ENCODE results near the gene BABAM2. TPM values are rescaled to one million over a fixed set of nuclear protein-coding genes. Genes with fewer than 3 reads are reported as not detected.

BABAM2 gene
- total RNA-seq, 4 donors from 2014 or later: 33.2 to 70.3 (median 38.6) TPM

GRCh38 chr2:28161466-28161865, 270.9 kb downstream of the BABAM2 start:
- Histone ChIP-seq H3K27ac (no peak overlapping the region), H3K4me3 (replicated peaks in 1 of 3) (no peak overlapping the region), H3K27me3 (no peaks in the 10 kb centered on the region), H3K9me3 (no peaks in the 10 kb centered on the region), H3K36me3 (no peaks in the 10 kb centered on the region), H3K4me1 (peaks cover 15% of the 10 kb centered on the region in 2 donors)
- WGBS, 2 donors: 94 to 98% methylated on average over 2 of the region's 2 CpGs
- DNase-seq: no peak
- TF ChIP-seq POLR2A (IDR thresholded peaks at IDR 0.05): no peak
- TF ChIP-seq CTCF (IDR thresholded peaks at IDR 0.05): no peak
- intact Hi-C loops (cut with DNase I): no loop called here

- Histone ChIP-seq H3K36me3 (no peaks in the 10 kb centered on the region), H3K4me1 (peaks cover 15% of the 10 kb centered on the region in 2 donors), H3K4me3 (replicated peaks in 1 of 3) (no peak overlapping the region), H3K9me3 (no peaks in the 10 kb centered on the region), H3K27me3 (no peaks in the 10 kb centered on the region), H3K27ac (no peak overlapping the region)
- TF ChIP-seq CTCF (IDR thresholded peaks at IDR 0.05) (no peak), POLR2A (IDR thresholded peaks at IDR 0.05) (no peak)
- intact Hi-C loops (cut with DNase I): no loop called here
- WGBS, 2 donors: 95% methylated on average over 3 of the region's 3 CpGs
- no peak for DNase-seq
Measured at GRCh38 chr2:28162564-28162963, 272.0 kb downstream of the BABAM2 start.

- no peak overlapping the region for H3K4me3 ChIP-seq (replicated peaks in 1 of 3)
- no peaks in the 10 kb centered on the region for H3K36me3 ChIP-seq
- 92 to 95% methylated on average over 4 of the region's 4 CpGs for WGBS, 2 donors
- H3K4me1 ChIP-seq: peaks cover 15% of the 10 kb centered on the region in 2 donors
- TF ChIP-seq CTCF (IDR thresholded peaks at IDR 0.05) (no peak), POLR2A (IDR thresholded peaks at IDR 0.05) (no peak)
- intact Hi-C loops (cut with DNase I): no loop called here
- no peaks in the 10 kb centered on the region for H3K9me3 ChIP-seq
- H3K27ac ChIP-seq: no peak overlapping the region
- no peak for DNase-seq
- H3K27me3 ChIP-seq: no peaks in the 10 kb centered on the region
Measured at GRCh38 chr2:28163028-28163427, 272.5 kb downstream of the BABAM2 start.

- TF ChIP-seq CTCF (IDR thresholded peaks at IDR 0.05): no peak
- no peak for TF ChIP-seq POLR2A (IDR thresholded peaks at IDR 0.05)
- DNase-seq: no peak
- Histone ChIP-seq H3K4me1 (peaks cover 15% of the 10 kb centered on the region in 2 donors), H3K36me3 (no peaks in the 10 kb centered on the region), H3K9me3 (no peaks in the 10 kb centered on the region), H3K27ac (no peak overlapping the region), H3K27me3 (no peaks in the 10 kb centered on the region), H3K4me3 (replicated peaks in 1 of 3) (no peak overlapping the region)
- intact Hi-C loops (cut with DNase I): no loop called here
- WGBS, 2 donors: 88 to 95% methylated on average over 6 of the region's 6 CpGs
Measured at GRCh38 chr2:28163627-28164279, 273.2 kb downstream of the BABAM2 start.

- Histone ChIP-seq H3K36me3 (no peaks in the 10 kb centered on the region), H3K4me3 (replicated peaks in 1 of 3) (no peak overlapping the region), H3K27me3 (no peaks in the 10 kb centered on the region), H3K4me1 (peaks cover 15% of the 10 kb centered on the region in 2 donors), H3K9me3 (no peaks in the 10 kb centered on the region), H3K27ac (no peak overlapping the region)
- TF ChIP-seq POLR2A (IDR thresholded peaks at IDR 0.05): no peak
- no peak for TF ChIP-seq CTCF (IDR thresholded peaks at IDR 0.05)
- intact Hi-C loops (cut with DNase I): no loop called here
- WGBS, 2 donors: 59 to 68% methylated on average over 8 of the region's 8 CpGs
- no peak for DNase-seq
Measured at GRCh38 chr2:28164280-28164801, 273.8 kb downstream of the BABAM2 start.

Measured in thyroid gland (tissue), 4 donors.